ENCODE data around the gene AUTS2.

Gene AUTS2

GRCh38 chr7:70583965-70584883, 985.9 kb downstream of the AUTS2 start:
- TF ChIP-seq, protein P1, sequence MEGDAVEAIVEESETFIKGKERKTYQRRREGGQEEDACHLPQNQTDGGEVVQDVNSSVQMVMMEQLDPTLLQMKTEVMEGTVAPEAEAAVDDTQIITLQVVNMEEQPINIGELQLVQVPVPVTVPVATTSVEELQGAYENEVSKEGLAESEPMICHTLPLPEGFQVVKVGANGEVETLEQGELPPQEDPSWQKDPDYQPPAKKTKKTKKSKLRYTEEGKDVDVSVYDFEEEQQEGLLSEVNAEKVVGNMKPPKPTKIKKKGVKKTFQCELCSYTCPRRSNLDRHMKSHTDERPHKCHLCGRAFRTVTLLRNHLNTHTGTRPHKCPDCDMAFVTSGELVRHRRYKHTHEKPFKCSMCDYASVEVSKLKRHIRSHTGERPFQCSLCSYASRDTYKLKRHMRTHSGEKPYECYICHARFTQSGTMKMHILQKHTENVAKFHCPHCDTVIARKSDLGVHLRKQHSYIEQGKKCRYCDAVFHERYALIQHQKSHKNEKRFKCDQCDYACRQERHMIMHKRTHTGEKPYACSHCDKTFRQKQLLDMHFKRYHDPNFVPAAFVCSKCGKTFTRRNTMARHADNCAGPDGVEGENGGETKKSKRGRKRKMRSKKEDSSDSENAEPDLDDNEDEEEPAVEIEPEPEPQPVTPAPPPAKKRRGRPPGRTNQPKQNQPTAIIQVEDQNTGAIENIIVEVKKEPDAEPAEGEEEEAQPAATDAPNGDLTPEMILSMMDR (IDR thresholded peaks at IDR 0.05; ENCODE audit: low read depth, low read length), result no peak
- H3K4me3 ChIP-seq (ENCODE audit: low read depth, low read length), result no peak overlapping the region

DNA sequence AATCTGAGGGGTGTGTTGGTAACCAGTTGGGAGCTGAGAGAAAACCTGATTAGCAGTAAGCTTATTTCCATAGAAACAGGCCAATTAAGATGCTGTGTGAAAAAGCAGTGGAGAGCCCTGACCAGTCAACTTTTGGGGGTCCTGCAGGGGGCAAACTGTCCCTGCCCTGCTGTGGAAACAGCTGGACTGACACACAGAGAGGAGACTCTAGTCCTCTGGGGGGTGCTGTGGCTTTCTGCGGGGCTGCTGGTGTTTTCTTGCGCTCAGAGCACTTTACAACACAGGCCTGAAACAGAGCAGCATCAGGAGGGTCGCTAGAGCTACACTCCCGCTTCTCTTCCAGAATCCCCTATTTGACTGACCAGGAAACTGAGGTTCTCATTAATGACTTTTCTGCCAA, 986.8 kb downstream of the AUTS2 start:
- H3K4me3 ChIP-seq (ENCODE audit: low read depth, low read length), result no peak overlapping the region

DNA sequence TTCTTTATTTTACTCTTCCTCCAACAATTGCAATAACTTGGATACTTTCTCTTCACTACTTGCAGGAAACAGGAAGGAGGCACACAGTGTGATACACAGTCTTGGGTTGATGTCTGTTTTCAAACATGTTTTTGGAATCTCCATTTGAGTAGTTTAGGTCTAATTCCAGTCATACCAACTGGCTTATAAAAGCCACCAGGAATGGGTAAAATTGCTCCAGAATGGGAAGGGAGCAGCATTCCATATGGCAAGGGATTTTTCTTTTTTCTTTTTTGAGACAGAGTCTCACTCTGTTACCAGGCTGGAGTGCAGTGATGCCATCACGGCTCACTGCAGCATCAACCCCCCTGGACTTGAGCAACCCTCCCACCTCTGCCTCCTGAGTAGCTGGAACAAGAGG, 988.5 kb downstream of the AUTS2 start:
- TF ChIP-seq, protein P1 (IDR thresholded peaks at IDR 0.05; ENCODE audit: low read depth, low read length), result no peak
- H3K4me3 ChIP-seq (ENCODE audit: low read depth, low read length), result no peak overlapping the region

More for the DNA sequence above, 986.8 kb downstream of the AUTS2 start:
- TF ChIP-seq, protein P1 (IDR thresholded peaks at IDR 0.05; ENCODE audit: low read depth, low read length), result no peak

DNA sequence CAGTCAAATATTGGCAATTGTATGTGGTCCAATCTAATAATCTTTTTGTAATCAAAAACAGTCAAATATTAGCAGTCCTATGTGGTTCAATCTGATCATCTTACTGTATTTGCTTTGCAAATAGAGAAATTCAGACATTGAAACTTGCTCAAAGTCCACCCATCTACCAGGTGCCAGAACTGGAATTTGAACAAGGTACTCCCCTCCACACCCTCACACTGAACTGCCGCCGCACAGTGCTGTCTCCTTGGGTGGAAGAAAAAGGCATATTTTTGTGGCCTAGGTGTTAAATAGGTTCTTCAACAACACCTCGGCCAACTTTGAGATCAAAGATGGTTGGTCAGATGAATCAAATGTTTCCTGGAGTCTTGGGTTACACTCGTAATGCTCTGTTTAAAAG, 989.5 kb downstream of the AUTS2 start:
- no peak overlapping the region for H3K4me3 ChIP-seq (ENCODE audit: low read depth, low read length)
- TF ChIP-seq, protein P1 (IDR thresholded peaks at IDR 0.05; ENCODE audit: low read depth, low read length), result no peak

GRCh38 chr7:70588191-70588921, 990.1 kb downstream of the AUTS2 start:
- TF ChIP-seq, protein P1 (IDR thresholded peaks at IDR 0.05; ENCODE audit: low read depth, low read length), result no peak
- H3K4me3 ChIP-seq (ENCODE audit: low read depth, low read length), result no peak overlapping the region

- TF ChIP-seq, protein P1 (IDR thresholded peaks at IDR 0.05; ENCODE audit: low read depth, low read length), result no peak
- H3K4me3 ChIP-seq (ENCODE audit: low read depth, low read length), result no peak overlapping the region
Observed at GRCh38 chr7:70589010-70589409, 990.7 kb downstream of the AUTS2 start.

DNA sequence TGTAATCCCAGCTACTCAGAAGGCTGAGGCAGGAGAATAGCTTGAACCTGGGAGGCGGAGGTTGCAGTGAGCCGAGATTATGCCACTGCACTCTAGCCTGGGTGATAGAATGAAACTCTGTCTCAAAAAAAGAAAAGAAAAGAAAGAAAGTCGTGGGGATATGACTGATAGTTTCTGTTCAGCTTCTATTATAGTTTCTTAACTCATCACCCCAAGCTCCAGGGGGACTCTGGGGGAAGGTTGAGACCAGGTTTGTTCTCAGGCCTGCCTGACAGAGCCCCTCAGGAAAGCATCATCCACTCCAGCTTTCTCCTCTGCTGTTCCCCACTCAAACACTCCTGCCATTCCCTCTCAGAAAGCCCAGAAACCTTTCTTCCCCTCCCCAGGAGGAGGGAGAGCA, 991.3 kb downstream of the AUTS2 start:
- TF ChIP-seq, protein P1 (IDR thresholded peaks at IDR 0.05; ENCODE audit: low read depth, low read length), result no peak
- H3K4me3 ChIP-seq (ENCODE audit: low read depth, low read length), result no peak overlapping the region
